ENCODE measurements around the gene PARL. TPM values are rescaled to one million over a fixed set of nuclear protein-coding genes. Genes with fewer than 3 reads are reported as not detected.

Gene PARL
- total RNA-seq, 6 experiments from 2014 or later, result 64.7 to 82.5 (median 81.4) TPM

GRCh38 chr3:183857863-183858262 is 26.8 kb downstream of the PARL start:
- Mint-ChIP-seq H3K27ac (peak overlapping the region; percentile 46; the same call in 1 of the 2 replicates), H3K4me3 (no peak overlapping the region), H3K9me3 (no peaks in the 10 kb centered on the region), H3K36me3 (ENCODE audit: low read depth) (peaks cover 32% of the 10 kb centered on the region), H3K4me1 (ENCODE audit: low read depth) (peaks cover 14% of the 10 kb centered on the region), H3K27me3 (ENCODE audit: insufficient read depth) (no peaks in the 10 kb centered on the region; the same call in 1 of the 2 replicates)
- no peak for DNase-seq
- no peak for TF ChIP-seq CTCF (IDR thresholded peaks at IDR 0.05)

- DNase-seq, result no peak
- H3K36me3 Mint-ChIP-seq (ENCODE audit: low read depth), result peaks cover 30% of the 10 kb centered on the region
- H3K4me3 Mint-ChIP-seq, result no peak overlapping the region
- H3K4me1 Mint-ChIP-seq (ENCODE audit: low read depth), result peaks cover 14% of the 10 kb centered on the region
- no peaks in the 10 kb centered on the region; the same call in 1 of the 2 replicates for H3K27me3 Mint-ChIP-seq (ENCODE audit: insufficient read depth)
- H3K27ac Mint-ChIP-seq, result no peak overlapping the region
- no peaks in the 10 kb centered on the region for H3K9me3 Mint-ChIP-seq
- no peak for TF ChIP-seq CTCF (IDR thresholded peaks at IDR 0.05)
These were observed 30.2 kb downstream of the PARL start for GRCh38 chr3:183854318-183855035.

GRCh38 chr3:183845608-183846288 is 38.9 kb downstream of the PARL start:
- Mint-ChIP-seq H3K4me1 (ENCODE audit: low read depth) (peaks cover 21% of the 10 kb centered on the region), H3K9me3 (no peaks in the 10 kb centered on the region), H3K27me3 (ENCODE audit: insufficient read depth) (no peaks in the 10 kb centered on the region; the same call in 1 of the 2 replicates), H3K36me3 (ENCODE audit: low read depth) (peaks cover 34% of the 10 kb centered on the region), H3K27ac (peak overlapping the region; percentile 78), H3K4me3 (peak overlapping the region; percentile 44; the same call in 1 of the 2 replicates)
- TF ChIP-seq CTCF (IDR thresholded peaks at IDR 0.05), result no peak
- DNase-seq, result peak; percentile 30

- Mint-ChIP-seq H3K9me3 (no peaks in the 10 kb centered on the region), H3K36me3 (ENCODE audit: low read depth) (peaks cover 27% of the 10 kb centered on the region), H3K4me3 (peak overlapping the region; percentile 44), H3K27me3 (ENCODE audit: insufficient read depth) (no peaks in the 10 kb centered on the region; the same call in 1 of the 2 replicates), H3K27ac (peak overlapping the region; percentile 78), H3K4me1 (ENCODE audit: low read depth) (peaks cover 21% of the 10 kb centered on the region)
- TF ChIP-seq CTCF (IDR thresholded peaks at IDR 0.05), result no peak
- no peak for DNase-seq
These were observed 39.6 kb downstream of the PARL start for GRCh38 chr3:183845090-183845489.

GRCh38 chr3:183844606-183845005 is 40.1 kb downstream of the PARL start:
- Mint-ChIP-seq H3K36me3 (ENCODE audit: low read depth) (peaks cover 26% of the 10 kb centered on the region), H3K9me3 (no peaks in the 10 kb centered on the region), H3K27ac (peak overlapping the region; percentile 69), H3K27me3 (ENCODE audit: insufficient read depth) (no peaks in the 10 kb centered on the region; the same call in 1 of the 2 replicates), H3K4me3 (0 out of 2 replicates have a peak overlapping the region, but pooled peaks have one; percentile 41), H3K4me1 (ENCODE audit: low read depth) (peaks cover 21% of the 10 kb centered on the region)
- DNase-seq, result peak; percentile 86
- no peak for TF ChIP-seq CTCF (IDR thresholded peaks at IDR 0.05)
